Neural cell (in vitro differentiated cells): ENCODE results near the gene SPACA4. TPM values are rescaled to one million over a fixed set of nuclear protein-coding genes. Genes with fewer than 3 reads are reported as not detected.

ENCODE experiments used
- H2AFZ ChIP-seq: fragments of 200-600, 300-800 bp; sonication (generic), shearing (Covaris generic); 2 replicates; pipeline ENCODE4 v1.6.0; 2014; ENCODE audit warnings: low read depth, mild to moderate bottlenecking, antibody characterized with exemption, low read length, moderate library complexity
- H3F3A ChIP-seq: fragments of 200-600 bp; shearing (Covaris generic); 2 replicates; pipeline ENCODE4 v1.6.1; 2016; ENCODE audit warnings: mild to moderate bottlenecking, moderate library complexity, mixed read lengths, antibody characterized with exemption, low read length; ENCODE audit not compliant: insufficient read depth, poor library complexity, severe bottlenecking
- H3K27ac ChIP-seq: fragments of 200-600, 300-800 bp; sonication (generic), shearing (Covaris generic); 2 replicates; pipeline ENCODE4 v1.5.1; 2014; ENCODE audit warnings: mild to moderate bottlenecking, low read length, moderate library complexity
- H3K27me3 ChIP-seq: fragments of 300-800, 200-600 bp; sonication (generic), shearing (Covaris generic); 2 replicates; pipeline ENCODE4 v1.6.0; 2014; ENCODE audit warnings: mild to moderate bottlenecking, low read depth, low read length, moderate library complexity; ENCODE audit not compliant: insufficient read depth
- H3K36me3 ChIP-seq: fragments of 300-800, 200-600 bp; sonication (generic), shearing (Covaris generic); 2 replicates; pipeline ENCODE4 v1.5.1; 2014; ENCODE audit warnings: mild to moderate bottlenecking, antibody characterized with exemption, low read length, moderate library complexity; ENCODE audit not compliant: insufficient read depth
- H3K4me2 ChIP-seq: fragments of 300-800, 200-600 bp; sonication (generic), shearing (Covaris generic); 2 replicates; pipeline ENCODE4 v1.6.0; 2014; ENCODE audit warnings: mild to moderate bottlenecking, low read length
- H3K4me3 ChIP-seq: fragments of 300-800, 200-600 bp; sonication (generic), shearing (Covaris generic); 2 replicates; pipeline ENCODE4 v1.5.1; 2014; ENCODE audit warnings: mild to moderate bottlenecking, low read length, moderate library complexity
- H3K79me2 ChIP-seq: fragments of 200-600 bp; shearing (Covaris generic); replicated peaks from 2 replicates; pipeline ENCODE4 v1.6.0; 2014; ENCODE audit warnings: mild to moderate bottlenecking, low read length, moderate library complexity; ENCODE audit not compliant: insufficient read depth
- H3K9ac ChIP-seq: fragments of 300-800, 200-600 bp; sonication (generic), shearing (Covaris generic); 2 replicates; pipeline ENCODE4 v1.6.1; 2016; ENCODE audit warnings: mild to moderate bottlenecking, low read length, mixed read lengths
- H3K9me2 ChIP-seq: fragments of 200-600 bp; shearing (Covaris generic); 2 replicates; pipeline ENCODE4 v1.6.1; 2016; ENCODE audit warnings: mild to moderate bottlenecking, low read length, mixed read lengths; ENCODE audit not compliant: insufficient read depth
- H3K9me3 ChIP-seq: fragments of 200-600, 300-800 bp; sonication (generic), shearing (Covaris generic); 2 replicates; pipeline ENCODE4 v1.6.1; 2016; ENCODE audit warnings: mild to moderate bottlenecking, mixed run types, low read length, moderate library complexity, mixed read lengths
- H4K20me1 ChIP-seq: fragments of 200-600 bp; shearing (Covaris generic); 2 replicates; pipeline ENCODE4 v1.6.1; 2016; ENCODE audit warnings: mild to moderate bottlenecking, mixed run types; ENCODE audit not compliant: insufficient read depth
- CTCF ChIP-seq: fragments of 450-650 bp; IDR thresholded peaks from 2 replicates; pipeline ENCODE4 v1.5.1; 2014; ENCODE audit warnings: antibody characterized with exemption, mild to moderate bottlenecking, moderate library complexity; ENCODE audit not compliant: poor library complexity, severe bottlenecking
- EP300 ChIP-seq: fragments of 450-650 bp; conservative IDR thresholded peaks from 2 replicates; pipeline ENCODE4 v1.6.1; 2014; ENCODE audit warnings: antibody characterized with exemption, mild to moderate bottlenecking, moderate library complexity; ENCODE audit not compliant: poor library complexity, severe bottlenecking
- EZH2 ChIP-seq: fragments of 200-600, 300-800 bp; shearing (Covaris generic), sonication (generic); IDR thresholded peaks from 2 replicates; pipeline ENCODE4 v1.6.1; 2014; ENCODE audit warnings: antibody characterized with exemption, low read length, borderline replicate concordance, mild to moderate bottlenecking; ENCODE audit not compliant: insufficient read depth, poor library complexity, severe bottlenecking
- MXI1 ChIP-seq: fragments of 450-650 bp; conservative IDR thresholded peaks from 2 replicates; pipeline ENCODE4 v1.6.1; 2014; ENCODE audit warnings: antibody characterized with exemption, mild to moderate bottlenecking; ENCODE audit not compliant: poor library complexity, severe bottlenecking
- POLR2AphosphoS5 ChIP-seq: IDR thresholded peaks from 2 replicates; pipeline ENCODE4 v1.6.1; 2012
- RAD21 ChIP-seq: fragments of 450-650 bp; conservative IDR thresholded peaks from 2 replicates; pipeline ENCODE4 v1.6.1; 2014; ENCODE audit warnings: antibody characterized with exemption, mild to moderate bottlenecking, moderate library complexity
- REST ChIP-seq: IDR thresholded peaks from 2 replicates; pipeline ENCODE4 v1.6.1; 2012; ENCODE audit warnings: borderline replicate concordance
- SMC3 ChIP-seq: fragments of 450-650 bp; conservative IDR thresholded peaks from 2 replicates; pipeline ENCODE4 v1.6.1; 2014; ENCODE audit warnings: antibody characterized with exemption, mild to moderate bottlenecking, moderate library complexity; ENCODE audit not compliant: poor library complexity
- TAF1 ChIP-seq: IDR thresholded peaks from 2 replicates; pipeline ENCODE4 v1.6.1; 2012; ENCODE audit warnings: low read depth
- polyA plus RNA-seq: library from polyadenylated mRNA; depleted of rRNA; stranded (reverse); fragments of >200 nt; gene quantifications from 2 replicates; pipeline ENCODE4 v1.2.3, GENCODE V29; 2014

The SPACA4 gene
- polyA plus RNA-seq, 1 donor from 2014 or later, result not detected

GRCh38 chr19:48629297-48629598 lies 22.7 kb downstream of the SPACA4 start:
- no peak for TF ChIP-seq SMC3
- TF ChIP-seq TAF1, result no peak
- no peak for TF ChIP-seq EZH2
- peak; percentile 35 for TF ChIP-seq POLR2AphosphoS5
- no peak for TF ChIP-seq CTCF
- TF ChIP-seq MXI1, result no peak
- Histone ChIP-seq H2AFZ (no peak overlapping the region), H3K4me2 (no peak overlapping the region), H3K9ac (no peak overlapping the region), H3K36me3 (no peaks in the 10 kb centered on the region), H3K79me2 (peaks cover 15% of the 10 kb centered on the region), H3K27ac (no peak overlapping the region), H4K20me1 (no peaks in the 10 kb centered on the region), H3K27me3 (no peaks in the 10 kb centered on the region), H3K9me3 (no peaks in the 10 kb centered on the region), H3F3A (no peaks in the 10 kb centered on the region), H3K4me3 (no peak overlapping the region), H3K9me2 (no peaks in the 10 kb centered on the region)

GRCh38 chr19:48629599-48630295 lies 23.2 kb downstream of the SPACA4 start:
- H2AFZ ChIP-seq, result no peak overlapping the region
- peak overlapping the region; percentile 72 for H3K27ac ChIP-seq
- no peaks in the 10 kb centered on the region for H3K9me2 ChIP-seq
- H3K36me3 ChIP-seq, result no peaks in the 10 kb centered on the region
- H4K20me1 ChIP-seq, result no peaks in the 10 kb centered on the region
- H3K4me2 ChIP-seq, result no peak overlapping the region
- H3K9me3 ChIP-seq, result no peaks in the 10 kb centered on the region
- H3K27me3 ChIP-seq, result no peaks in the 10 kb centered on the region
- H3K4me3 ChIP-seq, result no peak overlapping the region
- H3F3A ChIP-seq, result no peaks in the 10 kb centered on the region
- H3K79me2 ChIP-seq, result peaks cover 10% of the 10 kb centered on the region
- TF ChIP-seq EZH2, result no peak
- peak; percentile 5 for TF ChIP-seq POLR2AphosphoS5
- TF ChIP-seq SMC3, result no peak
- TF ChIP-seq MXI1, result no peak
- no peak overlapping the region for H3K9ac ChIP-seq

- no peaks in the 10 kb centered on the region for H3K36me3 ChIP-seq
- no peaks in the 10 kb centered on the region for H4K20me1 ChIP-seq
- H3K27ac ChIP-seq, result peak overlapping the region; percentile 72
- no peak for TF ChIP-seq EP300
- TF ChIP-seq TAF1, result no peak
- TF ChIP-seq SMC3, result no peak
- TF ChIP-seq POLR2AphosphoS5, result no peak
- TF ChIP-seq EZH2, result no peak
- TF ChIP-seq CTCF, result no peak
- TF ChIP-seq REST, result no peak
- no peak for TF ChIP-seq MXI1
- TF ChIP-seq RAD21, result no peak
- H3K4me3 ChIP-seq, result peak overlapping the region; percentile 32
- H3K27me3 ChIP-seq, result no peaks in the 10 kb centered on the region
- H3F3A ChIP-seq, result no peaks in the 10 kb centered on the region
- H3K4me2 ChIP-seq, result no peak overlapping the region
- H3K79me2 ChIP-seq, result peaks cover 3% of the 10 kb centered on the region
- no peaks in the 10 kb centered on the region for H3K9me2 ChIP-seq
- H3K9ac ChIP-seq, result peak overlapping the region; percentile 36
- H3K9me3 ChIP-seq, result no peaks in the 10 kb centered on the region
- no peak overlapping the region for H2AFZ ChIP-seq
Observed at GRCh38 chr19:48630296-48631063, 23.9 kb downstream of the SPACA4 start.
